GM19452 (cell line): ENCODE measurements around the gene DNAJC30.

Source experiments
- ATAC-seq: cut with Tn5 transposase; IDR thresholded peaks from one replicate; pipeline ENCODE4 v1.9.1; 2021; ENCODE audit not compliant: unreplicated experiment

The DNAJC30 gene

DNA sequence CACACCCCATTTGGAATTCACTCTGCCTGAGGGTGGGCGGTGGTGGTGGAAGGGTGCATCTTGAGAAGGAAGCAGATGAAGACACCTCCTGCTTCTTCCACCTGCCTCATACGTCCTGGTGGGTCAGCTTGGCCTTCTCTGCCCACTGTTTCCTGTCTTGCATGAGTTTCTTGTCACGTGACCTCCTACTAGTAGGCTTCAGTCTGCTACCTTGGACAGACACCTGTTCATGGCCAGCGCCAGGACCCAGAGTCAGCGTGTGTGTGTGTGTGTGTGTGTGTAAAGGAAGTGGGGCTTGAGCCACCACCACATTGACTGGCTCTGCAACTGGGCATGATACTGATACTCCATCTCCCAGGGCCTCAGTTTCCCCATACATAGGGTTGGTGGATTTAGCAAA lies 32.7 kb downstream of the DNAJC30 start:
- no peak for ATAC-seq

GRCh38 chr7:73649576-73649975 lies 33.7 kb downstream of the DNAJC30 start:
- no peak for ATAC-seq

DNA sequence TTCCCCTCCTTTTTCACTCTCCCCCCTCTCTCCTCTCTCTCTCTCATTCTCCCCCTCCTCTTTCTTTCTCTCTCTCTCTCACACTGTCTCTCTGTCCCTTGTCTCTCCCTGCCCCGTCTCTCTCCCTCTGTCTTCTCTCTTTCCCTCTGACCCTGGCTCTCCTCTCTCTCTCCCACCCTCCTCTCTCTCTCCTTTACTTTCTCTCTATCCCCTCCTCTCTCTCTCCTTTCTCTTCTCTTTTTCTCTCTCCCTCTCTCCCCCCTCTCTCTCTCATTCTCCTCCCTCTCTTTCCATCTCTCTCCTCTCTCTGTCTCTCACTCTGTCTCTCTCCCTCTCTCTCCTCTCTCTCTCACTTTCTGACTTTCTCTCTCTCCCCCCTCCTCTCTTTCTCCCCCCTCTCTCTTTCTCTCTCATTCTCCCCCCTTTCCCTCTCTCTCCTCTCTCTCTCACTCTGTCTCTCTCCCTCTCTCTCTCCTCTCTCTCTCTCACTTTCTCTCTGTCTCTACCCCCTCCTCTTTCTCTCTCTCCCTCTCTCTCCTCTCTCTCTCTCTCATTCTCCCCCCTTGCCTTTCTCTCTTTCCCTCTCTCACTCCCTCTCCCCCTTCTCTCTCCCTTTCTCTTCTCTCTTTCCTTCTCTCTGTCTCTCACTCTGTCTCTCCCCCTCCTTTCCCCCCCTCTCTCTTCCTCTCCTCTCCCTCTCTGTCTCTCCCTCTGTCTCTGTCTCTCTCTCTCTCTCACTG lies 34.5 kb downstream of the DNAJC30 start:
- no peak for ATAC-seq

GRCh38 chr7:73647725-73648592 lies 35.3 kb downstream of the DNAJC30 start:
- ATAC-seq = no peak

DNA sequence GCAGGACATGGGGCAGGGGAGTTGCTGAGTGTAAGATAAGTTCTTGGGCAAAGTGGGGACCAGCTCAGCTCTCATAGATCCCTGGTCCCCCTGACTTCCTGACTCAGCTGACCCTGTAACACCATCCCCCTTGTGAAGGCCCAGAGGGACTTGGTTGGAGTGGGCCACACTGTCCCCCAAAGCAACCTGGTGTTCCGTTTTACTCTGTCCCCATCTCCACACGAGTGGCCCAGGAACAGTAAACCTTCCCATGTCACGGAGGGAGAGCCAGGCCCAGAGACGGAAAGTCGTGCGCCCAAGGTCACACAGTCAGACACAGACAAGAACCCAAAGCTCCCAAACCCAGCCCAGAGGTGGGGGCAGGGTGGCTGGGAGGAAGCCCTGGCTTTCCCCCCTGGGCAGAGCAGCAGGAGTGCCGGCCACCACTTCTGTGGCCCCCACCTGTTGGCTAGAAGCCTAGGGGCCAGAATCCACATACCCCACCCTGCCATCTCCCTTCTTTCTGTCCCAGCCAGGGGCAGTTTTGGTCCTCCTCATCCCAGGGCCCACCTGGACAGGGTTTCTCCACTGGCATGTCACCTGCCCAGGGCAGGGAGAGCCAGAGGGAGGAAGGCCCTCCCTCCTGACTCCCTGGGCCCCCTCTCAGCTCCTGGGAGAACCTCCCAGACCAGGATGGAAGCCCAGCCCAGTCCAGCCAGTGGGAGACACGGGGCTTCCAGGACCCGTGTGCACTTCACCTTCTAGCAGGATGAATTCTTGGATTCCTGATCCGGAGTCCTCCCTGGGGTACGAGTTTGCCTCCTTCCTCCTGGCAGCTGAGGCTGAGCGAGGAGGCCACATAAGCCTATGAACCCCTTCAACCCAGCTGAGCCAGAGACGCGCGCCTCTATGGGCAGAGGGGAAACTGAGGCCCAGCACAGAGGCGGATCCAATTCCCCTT lies 36.2 kb downstream of the DNAJC30 start:
- ATAC-seq = no peak

GRCh38 chr7:73645643-73646174 lies 37.5 kb downstream of the DNAJC30 start:
- no peak for ATAC-seq

DNA sequence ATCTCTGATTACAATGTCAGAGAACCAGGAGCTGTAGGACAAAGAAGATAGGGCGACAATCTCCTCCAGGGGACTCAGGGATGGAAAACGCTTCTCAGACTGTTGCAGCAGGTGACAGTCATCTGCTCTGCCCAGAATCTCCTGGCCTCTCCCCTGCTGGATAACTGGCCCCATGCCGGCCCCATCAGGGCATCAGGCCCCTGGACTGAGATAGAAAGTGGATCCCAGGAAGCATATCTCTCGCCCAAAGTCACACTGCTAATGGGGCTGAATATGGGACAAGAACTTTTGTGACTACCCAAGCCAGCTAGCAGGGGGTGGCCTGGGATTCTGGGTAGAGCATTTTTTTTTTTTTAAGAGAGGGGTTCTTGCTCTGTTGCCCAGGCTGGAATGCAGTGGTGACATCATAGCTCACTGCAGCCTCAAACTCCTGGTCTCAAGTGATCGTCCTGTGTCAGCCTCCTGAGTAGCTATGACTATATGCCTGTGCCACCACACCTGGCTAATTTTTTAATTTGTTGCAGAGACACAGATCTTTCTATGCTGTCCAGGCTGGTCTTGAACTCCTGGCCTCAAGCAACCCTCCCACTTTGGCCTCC lies 38.5 kb downstream of the DNAJC30 start:
- no peak for ATAC-seq

- ATAC-seq = no peak
These were observed 40.4 kb downstream of the DNAJC30 start for GRCh38 chr7:73642834-73643233.

- no peak for ATAC-seq
These were observed 44.3 kb downstream of the DNAJC30 start for GRCh38 chr7:73638911-73639310.

GRCh38 chr7:73635428-73636200 lies 47.6 kb downstream of the DNAJC30 start:
- no peak for ATAC-seq

GRCh38 chr7:73633844-73634243 lies 49.4 kb downstream of the DNAJC30 start:
- ATAC-seq = no peak

GRCh38 chr7:73633323-73633722 lies 49.9 kb downstream of the DNAJC30 start:
- ATAC-seq = no peak

GRCh38 chr7:73631558-73631957 lies 51.7 kb downstream of the DNAJC30 start:
- ATAC-seq = no peak
